GM19238 (cell line): ENCODE measurements around the gene GRIP1.

ENCODE experiments used
- DNase-seq: peaks from one replicate; pipeline ENCODE4 v3.0.0; 2011; ENCODE audit warnings: low spot score; ENCODE audit not compliant: insufficient read length

GRIP1 gene

GRCh38 chr12:66398931-66399910 lies 279.7 kb downstream of the GRIP1 start:
- DNase-seq, result no peak

DNA sequence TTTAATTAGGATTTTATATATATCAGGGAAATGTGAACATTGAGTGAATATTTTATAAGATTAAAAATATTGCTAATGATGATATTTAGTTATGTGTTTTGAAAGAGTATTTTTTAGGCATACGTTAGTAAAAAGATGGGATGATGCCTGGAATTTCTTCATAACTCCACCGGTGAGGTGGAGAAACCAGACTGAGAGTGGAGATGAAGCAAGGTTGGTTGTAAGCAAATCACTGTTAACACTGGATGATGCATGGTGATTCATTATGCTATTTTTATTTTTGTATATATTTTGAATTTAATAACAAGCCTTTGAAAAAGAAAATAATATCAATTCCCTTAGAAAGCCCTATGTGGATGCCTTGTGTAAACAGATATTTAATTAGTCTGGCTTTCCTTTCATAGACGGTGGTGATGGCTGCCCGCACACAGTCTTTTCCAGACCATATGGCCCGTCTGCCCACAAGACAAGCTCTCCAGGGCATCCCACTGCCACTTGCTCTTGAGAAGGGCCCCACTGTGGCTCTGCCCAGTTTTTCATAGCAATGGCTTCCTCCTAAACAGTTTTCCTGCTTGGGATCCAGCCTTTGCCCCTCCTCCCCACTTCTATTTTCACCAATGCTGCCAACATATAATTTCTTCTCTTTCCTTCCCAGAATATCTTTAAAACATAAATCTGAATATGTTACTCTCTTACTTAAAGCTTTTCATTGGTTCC lies 281.1 kb downstream of the GRIP1 start:
- no peak for DNase-seq

DNA sequence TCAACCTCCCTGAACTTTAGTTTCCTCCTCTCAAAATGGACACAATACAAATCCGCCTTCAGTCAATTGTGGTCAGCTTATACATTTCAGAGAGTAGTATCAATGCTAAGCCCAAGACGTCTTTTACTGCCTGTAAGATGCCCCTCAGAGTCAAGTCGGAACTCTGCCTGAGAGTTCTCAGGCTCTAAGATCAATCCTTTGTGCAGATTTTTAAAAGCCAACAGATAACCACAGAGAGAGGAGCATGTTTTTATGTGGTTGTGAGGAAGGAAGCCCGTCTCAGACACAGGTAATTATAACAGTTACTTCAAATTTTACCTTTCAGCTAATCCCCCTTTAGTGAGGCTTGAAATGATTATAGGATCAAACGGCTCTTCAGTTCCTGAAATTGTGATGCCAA lies 285.0 kb downstream of the GRIP1 start:
- DNase-seq, result no peak

DNA sequence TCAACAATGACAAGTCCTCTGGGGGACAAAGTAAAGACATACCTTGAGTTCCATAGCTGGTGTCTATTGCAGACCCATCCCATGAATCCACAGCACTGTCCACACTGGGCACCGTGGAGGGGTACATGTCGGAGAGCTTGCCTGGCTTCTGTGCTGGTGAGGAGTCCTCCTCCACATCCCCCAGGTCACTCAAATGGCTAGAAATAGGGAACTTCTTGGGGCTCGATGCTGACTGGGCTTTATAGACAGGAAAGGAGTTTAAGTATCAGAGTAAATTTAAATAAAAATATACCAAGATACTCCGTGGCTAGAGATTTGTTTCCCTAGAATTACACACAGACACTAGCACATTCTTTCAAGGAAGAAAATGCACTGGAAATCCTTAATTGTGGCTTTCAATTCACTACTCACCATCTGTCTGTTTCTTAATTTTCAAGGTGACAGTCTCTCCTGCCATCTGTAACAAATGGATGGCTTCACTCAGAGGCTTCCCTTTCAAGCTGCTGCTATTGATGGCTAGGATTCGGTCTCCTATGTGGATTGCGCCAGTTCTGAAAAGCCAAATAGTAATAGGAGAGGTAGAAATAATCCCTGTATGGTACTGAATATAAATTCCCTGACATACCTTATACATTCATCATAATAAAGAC lies 286.5 kb downstream of the GRIP1 start:
- no peak for DNase-seq

DNA sequence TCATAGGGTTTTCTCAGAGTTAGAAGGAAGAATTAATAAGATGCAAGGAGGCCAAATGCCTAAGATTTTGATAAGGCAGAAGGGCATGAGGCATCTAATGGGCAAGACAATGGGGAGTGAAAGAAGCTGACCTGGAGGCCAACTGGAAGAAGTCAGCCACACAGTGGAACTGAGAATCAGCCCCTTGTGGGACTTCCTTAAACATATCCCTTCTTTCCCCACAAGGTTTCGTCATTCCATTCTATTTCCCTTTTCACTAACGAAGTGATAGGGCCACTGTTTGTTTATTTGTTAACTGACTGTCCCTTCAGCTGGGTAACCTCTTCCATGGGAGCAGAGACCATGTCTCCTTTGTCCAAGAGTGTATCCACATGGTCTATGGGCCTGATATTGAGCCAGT lies 290.4 kb downstream of the GRIP1 start:
- no peak for DNase-seq

GRCh38 chr12:66387117-66387516 lies 291.8 kb downstream of the GRIP1 start:
- DNase-seq, result no peak

GRCh38 chr12:66380769-66381535 lies 297.9 kb downstream of the GRIP1 start:
- no peak for DNase-seq

DNA sequence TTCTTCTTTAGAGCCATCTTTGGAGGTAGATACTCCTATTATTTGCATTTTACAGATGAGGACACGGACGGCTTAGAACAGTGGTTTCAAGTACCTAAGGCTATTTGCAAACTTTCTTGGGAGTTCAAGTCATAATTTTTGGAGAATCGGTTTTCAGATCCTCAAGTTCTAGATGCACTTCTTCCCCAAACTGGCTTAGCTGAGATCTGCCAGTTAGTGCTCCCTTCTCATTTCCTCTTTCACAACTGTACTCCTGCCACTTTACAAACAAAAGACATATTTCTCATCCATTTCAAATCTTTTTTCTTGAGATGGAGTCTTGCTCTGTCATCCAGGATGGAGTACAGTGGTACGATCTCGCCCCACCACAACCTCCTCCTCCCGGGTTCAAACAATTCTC lies 299.3 kb downstream of the GRIP1 start:
- DNase-seq, result no peak

DNA sequence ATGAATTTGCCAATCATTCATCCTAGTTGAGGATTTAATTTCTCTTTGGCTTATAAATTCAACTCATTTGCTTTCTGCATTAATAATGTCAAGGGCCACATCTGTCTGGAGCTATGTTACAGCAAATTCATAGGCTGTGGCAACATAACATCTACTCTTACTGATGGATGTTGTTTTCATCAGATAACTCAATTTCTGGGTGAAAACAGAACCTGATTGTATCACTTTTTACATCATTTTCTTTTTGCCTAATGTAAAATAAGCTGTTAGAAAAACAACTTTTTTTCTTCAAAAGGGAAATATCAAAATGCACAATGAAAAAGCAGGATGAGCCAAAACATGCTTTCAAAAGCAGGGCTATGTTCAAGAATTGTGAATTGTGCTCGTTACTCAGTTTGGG lies 303.3 kb downstream of the GRIP1 start:
- no peak for DNase-seq

DNA sequence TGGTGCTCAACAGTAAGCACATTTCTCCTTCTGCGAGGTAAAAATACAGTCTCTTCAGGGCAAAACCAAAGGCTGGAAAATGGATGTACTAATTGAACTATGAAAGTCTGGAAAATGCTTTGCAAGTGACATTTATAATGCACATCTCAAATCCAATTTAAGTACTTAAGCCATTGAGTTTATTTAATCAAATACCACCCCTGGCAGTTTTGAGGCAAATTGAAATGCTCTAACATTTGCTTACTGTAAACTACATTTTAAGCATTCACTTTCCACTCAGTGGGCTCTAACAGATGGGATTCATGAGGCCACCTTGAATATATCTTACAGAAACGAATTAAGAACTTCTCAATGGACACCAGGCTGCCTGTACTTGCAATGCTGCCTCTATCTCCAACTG lies 306.9 kb downstream of the GRIP1 start:
- no peak for DNase-seq

- no peak for DNase-seq
Observed at GRCh38 chr12:66367015-66367667, 311.7 kb downstream of the GRIP1 start.

- DNase-seq, result no peak
Observed at GRCh38 chr12:66365718-66366490, 313.0 kb downstream of the GRIP1 start.

- DNase-seq, result no peak
Observed at GRCh38 chr12:66361703-66362102, 317.2 kb downstream of the GRIP1 start.

DNA sequence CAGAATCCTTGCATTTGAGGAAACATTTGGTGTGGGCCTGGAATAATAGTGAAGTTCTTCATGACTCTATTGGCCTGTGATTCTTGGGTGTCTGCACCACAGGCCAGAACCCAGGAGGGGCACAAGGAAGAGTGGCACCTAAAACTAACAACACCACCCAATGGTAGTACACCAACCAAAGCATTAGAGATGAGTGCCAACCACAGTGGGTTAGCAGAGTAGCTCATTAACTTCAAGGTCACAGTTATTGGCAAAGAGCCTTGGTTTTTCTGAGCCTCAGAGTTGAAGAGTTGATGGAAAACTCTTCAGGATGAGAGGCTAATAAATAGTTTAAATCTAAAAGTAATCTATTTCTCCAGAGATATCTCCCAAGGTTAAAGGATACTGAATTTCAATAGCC lies 319.6 kb downstream of the GRIP1 start:
- DNase-seq, result no peak

DNA sequence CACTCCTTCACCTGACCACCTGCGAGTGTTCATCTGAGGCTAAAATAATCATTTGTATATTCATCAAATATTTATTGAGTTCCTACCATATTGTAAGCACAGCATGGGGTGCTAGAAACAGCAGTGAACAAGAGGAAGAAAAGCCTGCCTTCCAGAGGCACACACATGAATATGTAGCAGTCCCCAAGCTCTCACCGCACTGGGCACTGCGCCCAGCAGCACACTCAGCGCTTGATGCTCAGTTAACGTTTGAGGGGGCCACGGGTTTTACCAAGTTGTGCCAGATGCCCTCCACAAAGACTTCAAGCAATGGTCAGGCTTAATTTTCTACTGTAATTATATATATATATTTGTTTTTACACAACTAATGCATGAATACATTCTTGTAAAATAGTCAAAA lies 324.6 kb downstream of the GRIP1 start:
- no peak for DNase-seq

DNA sequence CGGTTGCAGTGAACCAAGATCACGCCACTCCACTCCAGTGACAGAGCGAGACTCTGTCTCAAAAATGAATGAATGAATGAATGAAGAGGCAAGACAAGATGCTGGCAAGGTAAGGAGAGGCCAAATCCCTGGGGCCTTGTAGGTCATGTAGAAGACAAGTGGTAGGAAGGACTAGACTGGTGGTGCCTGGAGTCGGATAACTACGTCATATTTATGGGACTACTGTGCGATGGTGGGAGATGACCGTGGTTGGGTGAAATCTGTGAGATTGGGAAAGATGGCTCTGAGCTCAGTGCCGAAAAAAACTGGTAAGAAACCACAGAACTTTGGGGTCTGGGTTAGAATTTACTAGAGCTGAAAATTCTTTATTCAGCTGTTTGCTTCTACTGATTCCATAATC lies 326.0 kb downstream of the GRIP1 start:
- DNase-seq, result no peak

DNA sequence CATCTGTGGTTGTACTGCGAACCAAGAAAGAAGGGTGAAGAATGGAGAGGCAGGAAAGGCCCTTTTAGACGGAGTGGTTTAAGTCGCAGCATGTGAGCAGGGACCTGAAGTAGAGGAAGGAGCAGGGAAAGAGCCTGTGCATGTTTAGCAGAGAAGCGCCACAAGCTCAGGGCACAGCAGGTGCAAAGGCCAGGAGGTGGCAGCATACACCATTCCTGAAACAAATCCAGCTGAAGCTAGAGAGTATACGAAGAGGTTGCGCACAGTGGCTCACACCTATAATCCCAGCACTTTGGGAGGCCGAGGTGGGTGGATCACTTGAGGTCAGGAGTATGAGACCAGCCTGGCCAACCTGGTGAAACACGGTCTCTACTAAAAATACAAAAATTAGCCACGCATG lies 326.7 kb downstream of the GRIP1 start:
- no peak for DNase-seq

- DNase-seq, result no peak
Observed at GRCh38 chr12:66351301-66351700, 327.6 kb downstream of the GRIP1 start.

- no peak for DNase-seq
Observed at GRCh38 chr12:66345956-66346355, 332.9 kb downstream of the GRIP1 start.

GRCh38 chr12:66345212-66345611 lies 333.7 kb downstream of the GRIP1 start:
- no peak for DNase-seq
